HG03196 (cell line): Measurements from ENCODE around the gene RPS10.
"Not testable (repeated sequence)": the region's sequence is repeated elsewhere in the genome, so short reads cannot be mapped to it uniquely, and the experiment has no call there.

Source experiments
- ATAC-seq: cut with Tn5 transposase; IDR thresholded peaks from one replicate; pipeline ENCODE4 v1.9.1; 2021; ENCODE audit not compliant: unreplicated experiment

The RPS10 gene

GRCh38 chr6:34374069-34374468 is 51.8 kb downstream of the RPS10 start:
- ATAC-seq, result no peak

- no peak for ATAC-seq
Observed at GRCh38 chr6:34373511-34373910, 52.4 kb downstream of the RPS10 start.

GRCh38 chr6:34371865-34372264 is 54.0 kb downstream of the RPS10 start:
- not testable (repeated sequence) for ATAC-seq

GRCh38 chr6:34370361-34370760 is 55.5 kb downstream of the RPS10 start:
- no peak for ATAC-seq

DNA sequence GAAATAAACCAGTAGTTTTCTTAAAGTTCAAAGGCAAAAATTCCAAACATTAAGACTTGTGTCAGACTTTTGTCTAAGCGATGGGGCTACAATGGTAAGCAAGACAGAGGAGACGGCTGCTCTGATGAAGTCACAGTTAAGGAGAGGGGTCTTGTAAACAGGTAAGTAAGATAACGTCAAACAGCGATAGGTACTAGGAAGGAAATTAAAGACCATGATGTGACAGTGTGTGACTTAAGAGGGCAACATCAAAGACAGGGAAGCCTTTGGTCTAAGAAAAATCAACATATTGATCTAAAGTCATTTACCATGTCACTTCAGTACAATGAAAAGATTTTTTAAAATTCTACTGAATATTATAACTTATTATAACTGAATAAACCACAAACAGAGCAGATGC is 56.5 kb downstream of the RPS10 start:
- no peak for ATAC-seq
